HEK293 (cell line): Measurements from ENCODE around the gene MPV17.
"Not testable (repeated sequence)": the region's sequence is repeated elsewhere in the genome, so short reads cannot be mapped to it uniquely, and the experiment has no call there.

Source experiments
- BCL11A ChIP-seq: fragments of 450-650 bp; formaldehyde crosslinking; IDR thresholded peaks from 2 replicates; pipeline ENCODE4 v1.5.1; 2016; ENCODE audit warnings: low read depth, missing biosample characterization, missing genetic modification characterization
- BCL11B ChIP-seq: fragments of 450-650 bp; formaldehyde crosslinking; IDR thresholded peaks from 2 replicates; pipeline ENCODE4 v1.5.1; 2016; ENCODE audit warnings: low read depth, missing biosample characterization, missing genetic modification characterization
- CTCF ChIP-seq: fragments of 450-650 bp; formaldehyde crosslinking; IDR thresholded peaks from 2 replicates; pipeline ENCODE4 v1.5.1; 2016; ENCODE audit warnings: missing biosample characterization, missing genetic modification characterization
- ZNF24 ChIP-seq: fragments of 450-650 bp; formaldehyde crosslinking; IDR thresholded peaks from 2 replicates; pipeline ENCODE4 v1.5.1; 2016; ENCODE audit warnings: missing biosample characterization, missing genetic modification characterization
- ZNF510 ChIP-seq: fragments of 450-650 bp; formaldehyde crosslinking; IDR thresholded peaks from 2 replicates; pipeline ENCODE4 v1.5.1; 2018; ENCODE audit warnings: mild to moderate bottlenecking, missing genetic modification characterization, missing biosample characterization; ENCODE audit not compliant: insufficient replicate concordance
- ZSCAN30 ChIP-seq: fragments of 450-650 bp; IDR thresholded peaks from 2 replicates; pipeline ENCODE4 v1.5.1; 2018; ENCODE audit warnings: missing biosample characterization, mild to moderate bottlenecking, missing genetic modification characterization, moderate library complexity

- not testable (repeated sequence) for TF ChIP-seq CTCF (tag by site-specific recombination); ZSCAN30 (tag by site-specific recombination); ZNF24; BCL11B (tag by site-specific recombination); BCL11A (tag by site-specific recombination); ZNF510 (tag by site-specific recombination)
Measured at GRCh38 chr2:27272537-27273522, 50.1 kb downstream of the MPV17 start.
